Upper lobe of left lung (tissue), 6 donors: ENCODE data around the gene MNX1. TPM values are rescaled to one million over a fixed set of nuclear protein-coding genes. Genes with fewer than 3 reads are reported as not detected.

Source experiments
- ATAC-seq, 2 donors: fragments of 200-7000 bp; cut with Tn5 transposase; one replicate each; pipeline ENCODE4 v1.9.1; 2022; ENCODE audit warnings: mild to moderate bottlenecking in 2 of 2, moderate library complexity in 2 of 2; ENCODE audit not compliant: low FRiP score in 2 of 2
- DNase-seq, 2 donors: peaks; one replicate each; pipeline ENCODE4 v3.0.0-alpha.2; 2019 to 2020
- H3K27ac ChIP-seq, 4 donors: fragments of 200-600 bp; sonication (generic); one replicate each; pipeline ENCODE4 v1.5.1; 2016 to 2019
- H3K27me3 ChIP-seq, 4 donors: fragments of 200-600 bp; sonication (generic); one replicate each; pipeline ENCODE4 v1.5.1; 2017 to 2019
- H3K36me3 ChIP-seq, 4 donors: fragments of 200-600 bp; sonication (generic); one replicate each; pipeline ENCODE4 v1.5.1; 2016 to 2019
- H3K4me1 ChIP-seq, 4 donors: fragments of 200-600 bp; sonication (generic); one replicate each; pipeline ENCODE4 v1.5.1; 2018 to 2019
- H3K4me3 ChIP-seq, 4 donors: fragments of 200-600 bp; sonication (generic); one replicate each; pipeline ENCODE4 v1.5.1; 2017 to 2019; ENCODE audit warnings: mild to moderate bottlenecking in 2 of 4, moderate library complexity in 1 of 4
- H3K9me3 ChIP-seq, 4 donors: fragments of 200-600 bp; sonication (generic); one replicate each; pipeline ENCODE4 v1.5.1; 2018 to 2019
- CTCF ChIP-seq, 6 experiments: fragments of 450-650 bp in 4 of 6; fragments of 200-600 bp in 2 of 6; sonication (generic) in 2 of 6; IDR thresholded peaks; one replicate each; pipeline ENCODE4 v1.5.1; 2016 to 2019; ENCODE audit warnings: antibody characterized with exemption in 6 of 6
- EP300 ChIP-seq, 4 donors: sonication (generic); formaldehyde crosslinking; IDR thresholded peaks; one replicate each; pipeline ENCODE4 v1.5.1; 2017; ENCODE audit warnings: antibody characterized with exemption in 4 of 4, control low read depth in 2 of 4
- POLR2A ChIP-seq, 4 donors: fragments of 450-650 bp; IDR thresholded peaks; one replicate each; pipeline ENCODE4 v1.5.1; 2016 to 2017; ENCODE audit warnings: antibody characterized with exemption in 4 of 4, mild to moderate bottlenecking in 2 of 4
- POLR2AphosphoS5 ChIP-seq, 2 donors: sonication (generic); formaldehyde crosslinking; IDR thresholded peaks; one replicate each; pipeline ENCODE4 v1.5.1; 2017; ENCODE audit warnings: antibody characterized with exemption in 2 of 2
- WGBS, 2 donors: methylation state at CpG; one replicate each; pipeline ENCODE4 v1.1.5; 2017 to 2018; 5-methylcytosine and 5-hydroxymethylcytosine counted together
- total RNA-seq, 6 donors: library from RNA; depleted of rRNA in 4 of 6; stranded (reverse); fragments of >200 nt in 4 of 6; gene quantifications; one replicate each; pipeline versions ENCODE4 v1.1.0 to v1.2.1, GENCODE V29; 2016 to 2021
- donor health status: DM: no; HTN: no; CAD: no; lungs with moderate emphysema.
- donor health status: DM: no; HTN: yes; CAD: no; lungs with severe emphysema.

The MNX1 gene
- total RNA-seq, 6 donors from 2014 or later: 0.46 to 1.5 (median 0.98) TPM; not detected in 3

- Histone ChIP-seq H3K36me3 (peaks cover 49 to 99% (median 85%) of the 10 kb centered on the region in 4 donors), H3K4me3 (no peak overlapping the region), H3K27me3 (no peaks in the 10 kb centered on the region), H3K4me1 (no peaks in the 10 kb centered on the region), H3K9me3 (no peaks in the 10 kb centered on the region), H3K27ac (no peak overlapping the region)
- no peak for TF ChIP-seq POLR2A (IDR thresholded peaks at IDR 0.05)
- TF ChIP-seq CTCF (IDR thresholded peaks at IDR 0.05): no peak
- TF ChIP-seq POLR2AphosphoS5 (IDR thresholded peaks at IDR 0.05): no peak
- no peak for TF ChIP-seq EP300 (IDR thresholded peaks at IDR 0.05)
- 88 to 94% methylated on average over 12 of the region's 12 CpGs for WGBS, 2 donors
- DNase-seq (no peak), ATAC-seq (no peak)
These were observed 47.0 kb downstream of the MNX1 start for GRCh38 chr7:156963472-156963871.

- Histone ChIP-seq H3K9me3 (no peaks in the 10 kb centered on the region), H3K27ac (no peak overlapping the region), H3K27me3 (no peaks in the 10 kb centered on the region), H3K4me1 (no peaks in the 10 kb centered on the region), H3K4me3 (no peak overlapping the region), H3K36me3 (peaks cover 49 to 99% (median 85%) of the 10 kb centered on the region in 4 donors)
- 98% methylated on average over 16 of the region's 16 CpGs for WGBS, 2 donors
- ATAC-seq (no peak), DNase-seq (no peak)
- TF ChIP-seq CTCF (IDR thresholded peaks at IDR 0.05) (no peak), POLR2A (IDR thresholded peaks at IDR 0.05) (no peak), POLR2AphosphoS5 (IDR thresholded peaks at IDR 0.05) (no peak), EP300 (IDR thresholded peaks at IDR 0.05) (no peak)
These were observed 47.6 kb downstream of the MNX1 start for GRCh38 chr7:156962897-156963296.

- Histone ChIP-seq H3K4me1 (no peaks in the 10 kb centered on the region), H3K27ac (no peak overlapping the region), H3K27me3 (no peaks in the 10 kb centered on the region), H3K36me3 (peaks cover 49 to 96% (median 84%) of the 10 kb centered on the region in 4 donors), H3K9me3 (no peaks in the 10 kb centered on the region), H3K4me3 (no peak overlapping the region)
- TF ChIP-seq POLR2A (IDR thresholded peaks at IDR 0.05) (no peak), CTCF (IDR thresholded peaks at IDR 0.05) (no peak), POLR2AphosphoS5 (IDR thresholded peaks at IDR 0.05) (no peak), EP300 (IDR thresholded peaks at IDR 0.05) (no peak)
- 95 to 99% methylated on average over 17 to 18 of the region's 18 CpGs for WGBS, 2 donors
- ATAC-seq: no peak
- no peak for DNase-seq
These were observed 48.3 kb downstream of the MNX1 start for GRCh38 chr7:156962145-156962544.

GRCh38 chr7:156956727-156957126, 53.7 kb downstream of the MNX1 start:
- Histone ChIP-seq H3K27ac (no peak overlapping the region), H3K27me3 (no peaks in the 10 kb centered on the region), H3K4me3 (no peak overlapping the region), H3K9me3 (no peaks in the 10 kb centered on the region), H3K36me3 (peaks cover 27 to 93% (median 78%) of the 10 kb centered on the region in 4 donors), H3K4me1 (peaks cover 5 to 12% (median 6%) of the 10 kb centered on the region in 4 donors)
- no peak for DNase-seq
- no peak for ATAC-seq
- 96 to 100% methylated on average over 2 of the region's 2 CpGs for WGBS, 2 donors
- TF ChIP-seq POLR2A (IDR thresholded peaks at IDR 0.05): no peak
- no peak for TF ChIP-seq POLR2AphosphoS5 (IDR thresholded peaks at IDR 0.05)
- no peak for TF ChIP-seq CTCF (IDR thresholded peaks at IDR 0.05)
- no peak for TF ChIP-seq EP300 (IDR thresholded peaks at IDR 0.05)

- DNase-seq (no peak), ATAC-seq (no peak)
- Histone ChIP-seq H3K9me3 (no peaks in the 10 kb centered on the region), H3K4me3 (no peak overlapping the region), H3K27ac (no peak overlapping the region), H3K4me1 (peaks cover 20 to 30% (median 21%) of the 10 kb centered on the region in 4 donors), H3K27me3 (no peaks in the 10 kb centered on the region), H3K36me3 (peaks cover 14 to 75% (median 62%) of the 10 kb centered on the region in 4 donors)
- WGBS, 2 donors: 86 to 89% methylated on average over 2 of the region's 2 CpGs
- TF ChIP-seq EP300 (IDR thresholded peaks at IDR 0.05) (no peak), CTCF (IDR thresholded peaks at IDR 0.05) (no peak), POLR2A (IDR thresholded peaks at IDR 0.05) (no peak), POLR2AphosphoS5 (IDR thresholded peaks at IDR 0.05) (no peak)
These were observed 55.5 kb downstream of the MNX1 start for GRCh38 chr7:156954941-156955340.
